Left ventricle myocardium inferior (tissue), 1 donor: ENCODE data around the gene WIPF2. TPM values are rescaled to one million over a fixed set of nuclear protein-coding genes. Genes with fewer than 3 reads are reported as not detected.

Experiments used
- DNase-seq: peaks from one replicate; pipeline ENCODE4 v3.0.0-alpha.2; 2020
- H3K27ac ChIP-seq: fragments of 200-600 bp; replicated peaks from 2 replicates; pipeline ENCODE4 v1.8.0; 2021
- H3K27me3 ChIP-seq: fragments of 200-600 bp; 2 replicates; pipeline ENCODE4 v1.8.0; 2021; ENCODE audit warnings: low read depth
- H3K36me3 ChIP-seq: fragments of 200-600 bp; 2 replicates; pipeline ENCODE4 v1.8.0; 2021
- H3K4me1 ChIP-seq: fragments of 200-600 bp; 2 replicates; pipeline ENCODE4 v1.8.0; 2021
- H3K4me3 ChIP-seq: fragments of 200-600 bp; 2 replicates; pipeline ENCODE4 v1.8.0; 2021; ENCODE audit warnings: mild to moderate bottlenecking, moderate library complexity
- H3K9me3 ChIP-seq: fragments of 200-600 bp; replicated peaks from 2 replicates; pipeline ENCODE4 v1.8.0; 2021
- CTCF ChIP-seq: fragments of 200-600 bp; IDR thresholded peaks from 2 replicates; pipeline ENCODE4 v1.8.0; 2021; ENCODE audit warnings: antibody characterized with exemption, mild to moderate bottlenecking, borderline replicate concordance
- intact Hi-C: fragments of 100-400 bp; cut with micrococcal nuclease; formaldehyde crosslinking; loops from one replicate; pipeline ENCODE4 v1.11.0; 2022
- total RNA-seq: library from RNA; stranded (reverse); fragmentation: NEBNext Ultra II Directional; extraction: Animal tissue kit (Norgen Biotek cat#: 25700); gene quantifications from one replicate; pipeline ENCODE4 v1.2.1, GENCODE V29; 2021
- donor health status: DM: no; HTN: yes; CAD: no; lungs with severe emphysema.

WIPF2 gene
- total RNA-seq, 1 donor from 2014 or later = 12.5 TPM

DNA sequence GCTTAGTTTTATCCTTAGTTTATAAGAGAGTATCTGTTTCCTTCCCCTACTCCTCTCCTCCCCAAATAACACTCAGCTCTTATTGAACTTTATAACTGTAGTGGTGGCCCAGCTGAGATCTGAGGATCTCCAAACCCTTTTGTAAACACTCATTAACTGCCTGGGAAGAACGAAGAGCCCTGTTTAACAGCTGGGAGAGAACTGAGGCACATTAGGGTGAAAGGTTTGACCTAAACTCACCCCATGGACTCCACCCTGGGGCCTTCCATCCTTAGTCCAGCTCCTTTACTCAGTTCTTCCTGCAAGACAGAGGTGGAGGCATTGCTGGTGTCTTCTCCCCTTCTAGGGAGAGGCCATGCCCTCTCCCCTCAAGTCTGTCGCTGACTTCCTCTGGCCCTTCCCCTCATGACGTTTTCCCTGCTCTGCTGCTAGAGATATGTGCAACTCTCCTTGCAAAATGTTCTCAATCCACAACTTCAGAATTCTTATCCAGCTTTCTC, 88.7 kb downstream of the WIPF2 start:
- no peak for TF ChIP-seq CTCF
- Histone ChIP-seq H3K9me3 (no peaks in the 10 kb centered on the region), H3K27me3 (no peaks in the 10 kb centered on the region), H3K4me1 (peaks cover 87% of the 10 kb centered on the region), H3K27ac (peak overlapping the region; percentile 56), H3K36me3 (no peaks in the 10 kb centered on the region), H3K4me3 (no peak overlapping the region)
- intact Hi-C loops = no loop called here
- DNase-seq = peak; percentile 12

DNA sequence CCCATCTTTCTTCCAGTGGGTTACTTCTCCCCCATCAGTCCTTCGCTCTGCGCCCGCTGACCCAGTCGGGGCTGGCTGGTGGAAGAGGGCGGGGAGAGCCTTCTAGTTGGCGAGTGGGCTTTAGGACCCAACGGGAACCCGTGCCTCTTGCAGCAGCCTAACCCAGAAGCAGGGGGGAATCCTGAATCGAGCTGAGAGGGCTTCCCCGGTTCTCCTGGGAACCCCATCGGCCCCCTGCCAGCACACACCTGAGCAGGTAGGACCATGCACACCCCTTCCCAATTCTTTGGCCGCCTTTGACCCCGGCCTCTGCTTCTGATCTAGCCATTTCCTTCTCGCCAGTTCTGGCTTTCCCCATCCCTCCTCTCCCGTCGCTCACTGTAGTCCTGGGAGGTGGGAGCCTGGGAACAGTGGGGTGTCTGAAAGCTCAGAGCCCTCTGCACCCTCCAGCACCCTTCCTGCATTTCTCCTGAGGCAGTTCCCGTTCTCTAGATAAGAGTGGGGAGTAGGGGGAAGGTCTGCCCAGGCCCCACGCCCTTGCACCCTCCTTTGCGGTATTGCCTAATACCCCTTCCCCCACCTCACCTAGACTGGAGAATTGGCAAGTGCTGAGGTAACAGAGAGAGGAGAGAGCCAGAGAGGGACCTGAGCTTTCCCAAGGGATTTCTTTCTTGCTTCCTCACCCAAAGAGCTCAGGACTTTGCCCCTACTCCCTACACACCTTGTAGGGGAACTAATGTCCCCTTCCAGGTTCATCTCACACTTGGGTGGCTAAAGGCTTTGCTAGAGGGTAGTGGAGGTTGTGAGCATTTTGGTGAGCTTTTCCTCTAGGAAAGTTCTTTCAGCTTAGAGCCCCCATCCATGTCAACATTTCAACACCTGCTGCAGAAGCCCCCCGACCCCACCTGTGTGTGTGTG, 90.2 kb downstream of the WIPF2 start, which contains the start of gene RARA:
RARA (plus strand) TSS at position 150 of the 918 bp plus-strand sequence. CDS start 22,039 bp downstream, outside the sequence.
- TF ChIP-seq CTCF = no peak
- Histone ChIP-seq H3K4me1 (peaks cover 87% of the 10 kb centered on the region), H3K9me3 (no peaks in the 10 kb centered on the region), H3K36me3 (no peaks in the 10 kb centered on the region), H3K27ac (peak within 1 kb of the TSS; percentile 90), H3K27me3 (no peaks in the 10 kb centered on the region), H3K4me3 (peak within 1 kb of the TSS; percentile 59)
- intact Hi-C loops = no loop called here
- DNase-seq = peak; percentile 59

GRCh38 chr17:40309949-40310510, 90.9 kb downstream of the WIPF2 start:
- TF ChIP-seq CTCF = no peak
- no peaks in the 10 kb centered on the region for H3K9me3 ChIP-seq
- peaks cover 89% of the 10 kb centered on the region for H3K4me1 ChIP-seq
- peak; percentile 28 for DNase-seq
- no peaks in the 10 kb centered on the region for H3K27me3 ChIP-seq
- H3K36me3 ChIP-seq = no peaks in the 10 kb centered on the region
- H3K27ac ChIP-seq = peak overlapping the region; percentile 90
- H3K4me3 ChIP-seq = peak overlapping the region; percentile 59
- intact Hi-C loops = no loop called here

DNA sequence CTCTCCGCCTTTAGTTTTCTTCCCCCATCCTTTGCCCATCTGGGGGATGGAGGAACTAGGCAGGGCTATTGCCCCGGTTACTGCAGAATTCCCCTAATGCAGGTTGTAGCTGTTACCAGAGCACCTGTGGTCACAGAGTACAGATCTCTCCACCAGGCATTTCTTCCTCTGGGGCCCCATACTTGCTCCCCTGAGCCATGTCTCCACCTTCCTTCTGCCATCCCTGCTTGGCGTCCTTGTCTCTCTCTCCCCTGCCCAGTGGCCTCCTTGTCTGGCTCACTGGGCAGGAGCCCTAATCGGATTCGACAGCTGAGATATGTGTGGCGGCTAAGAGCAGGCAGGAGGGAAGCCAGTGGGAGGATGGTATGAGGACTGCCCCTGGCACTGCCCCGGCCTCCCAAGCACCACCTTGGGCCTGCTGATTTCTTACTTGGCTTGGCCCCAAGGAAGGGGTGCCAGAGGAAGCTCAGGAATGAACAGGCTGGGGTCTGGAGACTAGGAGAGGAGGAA, 91.8 kb downstream of the WIPF2 start:
- Histone ChIP-seq H3K9me3 (no peaks in the 10 kb centered on the region), H3K27me3 (no peaks in the 10 kb centered on the region), H3K4me1 (peaks cover 98% of the 10 kb centered on the region), H3K36me3 (no peaks in the 10 kb centered on the region), H3K4me3 (no peak overlapping the region), H3K27ac (peak overlapping the region; percentile 90)
- intact Hi-C loops = no loop called here
- TF ChIP-seq CTCF = no peak
- DNase-seq = peak; percentile 61

DNA sequence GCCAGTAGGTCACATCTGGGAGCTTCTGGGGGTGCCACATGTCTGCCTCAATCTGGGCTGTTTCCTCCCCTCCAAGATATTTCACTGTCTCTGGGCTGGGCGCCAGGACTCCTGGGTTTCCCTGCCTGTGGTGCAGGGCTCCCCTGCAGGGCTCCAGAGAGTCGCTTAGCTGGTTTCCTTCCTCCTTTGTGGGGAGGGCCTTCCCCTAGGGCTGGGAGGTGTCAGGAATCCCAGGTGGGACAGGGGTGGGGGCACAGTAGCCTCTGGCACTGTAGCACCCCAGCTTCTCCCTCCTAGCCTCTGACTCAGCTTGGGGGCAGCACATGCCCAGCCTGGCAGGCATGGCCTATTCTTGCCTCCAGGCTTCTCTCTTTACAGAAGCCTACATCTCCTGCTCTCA, 92.5 kb downstream of the WIPF2 start:
- intact Hi-C loops = no loop called here
- Histone ChIP-seq H3K9me3 (no peaks in the 10 kb centered on the region), H3K4me1 (peaks cover 100% of the 10 kb centered on the region), H3K36me3 (no peaks in the 10 kb centered on the region), H3K27me3 (no peaks in the 10 kb centered on the region), H3K27ac (peak overlapping the region; percentile 90), H3K4me3 (peak overlapping the region; percentile 7)
- no peak for TF ChIP-seq CTCF
- peak; percentile 73 for DNase-seq
